HG03565 (cell line): Measurements from ENCODE around the gene TUBB.

Experiments
- ATAC-seq: cut with Tn5 transposase; IDR thresholded peaks from one replicate; pipeline ENCODE4 v1.9.1; 2021; ENCODE audit warnings: mild to moderate bottlenecking, moderate library complexity; ENCODE audit not compliant: unreplicated experiment

The TUBB gene

GRCh38 chr6:30719791-30720737 lies at the start of gene TUBB:
Gene TUBB, plus strand, starts transcription at chr6:30720352. Its CDS starts 155 bp downstream, at chr6:30720507.
- peak; percentile 40 for ATAC-seq

- ATAC-seq, result no peak
These were observed 49.2 kb upstream of the TUBB start for GRCh38 chr6:30670760-30671527.

GRCh38 chr6:30672445-30673253 lies 47.5 kb upstream of the TUBB start, which contains the start of gene DHX16:
Gene DHX16, minus strand, starts transcription at chr6:30673006. Its CDS starts 165 bp downstream, at chr6:30672841.
- ATAC-seq, result peak; percentile 72

GRCh38 chr6:30676660-30677285 lies 43.4 kb upstream of the TUBB start:
- no peak for ATAC-seq

GRCh38 chr6:30678964-30679726 lies 41.0 kb upstream of the TUBB start:
- peak; percentile 33 for ATAC-seq

- ATAC-seq, result no peak
These were observed 40.2 kb upstream of the TUBB start for GRCh38 chr6:30679765-30680535.

- no peak for ATAC-seq
These were observed 38.4 kb upstream of the TUBB start for GRCh38 chr6:30681766-30682142.

- peak; percentile 33 for ATAC-seq
These were observed 37.7 kb upstream of the TUBB start for GRCh38 chr6:30682143-30683117.

GRCh38 chr6:30683183-30683979 lies 36.8 kb upstream of the TUBB start:
- no peak for ATAC-seq

GRCh38 chr6:30683980-30684338 lies 36.2 kb upstream of the TUBB start:
- ATAC-seq, result no peak

- no peak for ATAC-seq
These were observed 35.6 kb upstream of the TUBB start for GRCh38 chr6:30684386-30685156.

- ATAC-seq, result no peak
These were observed 34.8 kb upstream of the TUBB start for GRCh38 chr6:30685157-30686008.

- no peak for ATAC-seq
These were observed 33.9 kb upstream of the TUBB start, which contains the start of gene PPP1R18 for GRCh38 chr6:30686009-30686907. Gene PPP1R18, minus strand, starts transcription at chr6:30686645. Its CDS starts 627 bp downstream, at chr6:30686018.
